WERI-Rb-1 (cell line): Measurements from ENCODE around the gene GRHL1.

Experiments
- DNase-seq: peaks from one replicate; pipeline ENCODE4 v3.0.0-alpha.2; 2020
- H3K27ac ChIP-seq: fragments of 250-450 bp; sonication (Bioruptor Pico); 2 replicates; pipeline ENCODE4 v1.5.1; 2020; ENCODE audit warnings: mild to moderate bottlenecking, moderate library complexity
- H3K27me3 ChIP-seq: fragments of 250-450 bp; sonication (Bioruptor Pico); 2 replicates; pipeline ENCODE4 v1.5.1; 2021; ENCODE audit warnings: mild to moderate bottlenecking, low read depth, moderate library complexity; ENCODE audit not compliant: insufficient read depth, severe bottlenecking
- H3K36me3 ChIP-seq: fragments of 250-450 bp; sonication (Bioruptor Pico); 2 replicates; pipeline ENCODE4 v1.5.1; 2020; ENCODE audit warnings: mild to moderate bottlenecking, moderate library complexity
- H3K4me3 ChIP-seq: 2 replicates; pipeline ENCODE4 v1.5.1; 2011; ENCODE audit warnings: low read depth, mild to moderate bottlenecking, control low read depth, low read length
- H3K9me3 ChIP-seq: fragments of 250-450 bp; sonication (Bioruptor Pico); 2 replicates; pipeline ENCODE4 v1.5.1; 2021; ENCODE audit warnings: mild to moderate bottlenecking, moderate library complexity; ENCODE audit not compliant: severe bottlenecking
- CTCF ChIP-seq: IDR thresholded peaks from 2 replicates; pipeline ENCODE4 v1.5.1; 2011; ENCODE audit warnings: low read depth, mild to moderate bottlenecking, control low read depth, inconsistent platforms, low read length

Gene GRHL1

DNA sequence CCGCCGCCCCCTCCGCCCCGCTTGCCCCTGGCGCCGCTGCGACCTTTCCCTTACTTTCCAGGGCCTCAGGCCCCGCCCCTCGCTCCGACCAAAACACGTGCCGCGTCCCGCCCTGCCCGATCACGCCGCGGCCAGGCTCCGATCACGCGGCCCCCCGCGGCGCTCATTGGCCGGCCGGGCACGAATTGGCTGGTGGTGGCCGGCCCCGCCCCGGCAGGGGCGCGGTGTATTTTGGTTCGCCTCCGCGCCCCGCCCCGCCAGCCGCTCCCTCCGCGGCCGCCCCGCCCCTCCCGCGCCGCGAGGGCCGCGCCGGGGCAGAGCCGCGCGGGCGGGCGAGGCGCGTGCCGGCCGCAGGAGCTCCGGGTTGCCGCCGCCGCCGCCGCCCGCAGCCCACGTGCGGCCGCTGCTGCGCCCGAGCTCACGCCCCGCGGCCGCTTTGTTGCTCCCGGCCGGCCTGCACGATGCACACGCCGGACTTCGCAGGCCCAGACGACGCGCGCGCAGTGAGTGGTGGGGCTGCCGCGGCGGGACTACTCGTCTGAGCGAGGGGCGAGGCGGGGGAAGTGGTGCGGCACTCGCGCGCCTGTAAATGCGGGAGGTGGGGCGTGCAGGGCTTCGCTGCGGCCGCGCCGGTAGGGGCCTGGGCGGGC is 91.9 kb downstream of the GRHL1 start, which contains the start of gene KLF11:
KLF11 (plus strand) TSS at position 295 of the 650 bp plus-strand sequence; CDS start at position 462, 167 bp downstream.
- no peak for DNase-seq
- H3K27me3 ChIP-seq = no peaks in the 10 kb centered on the region
- peaks cover 16% of the 10 kb centered on the region for H3K9me3 ChIP-seq
- peak within 1 kb of the TSS; percentile 90 for H3K27ac ChIP-seq
- peak within 1 kb of the TSS; percentile 47 for H3K4me3 ChIP-seq
- peaks cover 33% of the 10 kb centered on the region for H3K36me3 ChIP-seq
- no peak for TF ChIP-seq CTCF

- DNase-seq = peak; percentile 94
- Histone ChIP-seq H3K36me3 (peaks cover 38% of the 10 kb centered on the region), H3K9me3 (peaks cover 16% of the 10 kb centered on the region), H3K27ac (peak overlapping the region; percentile 90), H3K4me3 (peak overlapping the region; percentile 47), H3K27me3 (no peaks in the 10 kb centered on the region)
- no peak for TF ChIP-seq CTCF
Measured at GRCh38 chr2:10043906-10044601, 92.6 kb downstream of the GRHL1 start.

GRCh38 chr2:10045561-10046355 is 94.3 kb downstream of the GRHL1 start:
- DNase-seq = no peak
- Histone ChIP-seq H3K27ac (no peak overlapping the region), H3K36me3 (peaks cover 48% of the 10 kb centered on the region), H3K4me3 (no peak overlapping the region), H3K27me3 (no peaks in the 10 kb centered on the region), H3K9me3 (peaks cover 16% of the 10 kb centered on the region)
- no peak for TF ChIP-seq CTCF

DNA sequence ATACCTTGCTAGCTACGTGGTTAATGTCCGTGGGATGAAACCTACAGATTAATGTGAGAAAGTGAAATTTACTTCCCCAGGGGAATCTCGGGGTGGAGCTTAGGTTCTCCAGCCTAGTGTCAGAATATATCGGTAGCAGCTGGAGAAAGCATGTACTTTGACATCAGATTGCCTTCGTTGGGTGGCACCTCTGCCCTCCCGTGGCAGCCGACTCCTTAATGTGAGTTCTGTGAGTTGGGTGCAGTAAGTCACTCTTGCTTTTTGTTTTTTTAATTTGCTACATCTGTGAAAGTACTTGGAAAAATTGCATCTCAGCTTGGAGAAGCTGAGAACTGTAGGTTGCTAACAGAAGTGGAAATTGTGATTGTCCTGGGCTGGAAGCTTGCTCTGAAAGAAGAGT is 95.4 kb downstream of the GRHL1 start:
- no peaks in the 10 kb centered on the region for H3K27me3 ChIP-seq
- peaks cover 57% of the 10 kb centered on the region for H3K36me3 ChIP-seq
- no peak for DNase-seq
- H3K9me3 ChIP-seq = peaks cover 13% of the 10 kb centered on the region
- no peak overlapping the region for H3K27ac ChIP-seq
- no peak overlapping the region for H3K4me3 ChIP-seq
- TF ChIP-seq CTCF = no peak

DNA sequence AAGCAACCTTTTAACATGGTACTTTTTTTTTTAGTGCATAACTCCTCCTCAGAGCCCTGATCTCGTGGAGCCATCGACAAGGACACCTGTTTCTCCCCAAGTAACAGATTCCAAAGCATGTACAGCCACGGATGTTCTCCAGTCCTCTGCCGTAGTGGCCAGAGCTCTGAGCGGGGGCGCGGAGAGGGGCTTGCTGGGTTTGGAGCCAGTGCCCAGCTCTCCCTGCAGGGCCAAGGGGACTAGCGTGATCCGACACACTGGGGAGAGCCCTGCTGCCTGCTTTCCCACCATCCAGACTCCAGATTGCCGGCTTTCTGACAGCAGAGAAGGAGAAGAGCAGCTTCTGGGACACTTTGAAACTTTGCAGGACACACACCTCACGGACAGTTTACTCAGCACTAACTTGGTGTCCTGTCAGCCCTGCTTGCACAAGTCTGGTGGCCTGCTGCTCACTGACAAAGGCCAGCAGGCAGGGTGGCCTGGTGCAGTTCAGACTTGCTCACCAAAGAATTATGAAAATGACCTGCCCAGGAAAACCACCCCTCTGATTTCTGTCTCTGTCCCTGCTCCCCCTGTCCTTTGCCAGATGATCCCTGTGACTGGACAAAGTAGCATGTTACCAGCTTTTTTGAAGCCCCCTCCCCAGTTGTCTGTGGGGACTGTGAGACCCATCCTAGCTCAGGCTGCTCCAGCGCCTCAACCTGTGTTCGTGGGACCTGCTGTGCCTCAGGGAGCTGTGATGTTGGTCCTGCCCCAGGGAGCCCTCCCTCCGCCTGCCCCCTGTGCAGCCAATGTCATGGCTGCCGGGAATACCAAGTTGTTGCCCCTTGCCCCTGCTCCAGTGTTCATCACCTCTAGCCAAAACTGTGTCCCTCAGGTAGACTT is 96.4 kb downstream of the GRHL1 start:
- Histone ChIP-seq H3K27ac (no peak overlapping the region), H3K36me3 (peaks cover 64% of the 10 kb centered on the region), H3K27me3 (no peaks in the 10 kb centered on the region), H3K4me3 (no peak overlapping the region), H3K9me3 (peaks cover 6% of the 10 kb centered on the region)
- DNase-seq = no peak
- TF ChIP-seq CTCF = no peak
